HG02759 (cell line): ENCODE measurements around the gene NFATC1.

ENCODE experiments used
- ATAC-seq: cut with Tn5 transposase; IDR thresholded peaks from one replicate; pipeline ENCODE4 v1.9.1; 2021; ENCODE audit warnings: mild to moderate bottlenecking, moderate library complexity; ENCODE audit not compliant: unreplicated experiment

The NFATC1 gene

DNA sequence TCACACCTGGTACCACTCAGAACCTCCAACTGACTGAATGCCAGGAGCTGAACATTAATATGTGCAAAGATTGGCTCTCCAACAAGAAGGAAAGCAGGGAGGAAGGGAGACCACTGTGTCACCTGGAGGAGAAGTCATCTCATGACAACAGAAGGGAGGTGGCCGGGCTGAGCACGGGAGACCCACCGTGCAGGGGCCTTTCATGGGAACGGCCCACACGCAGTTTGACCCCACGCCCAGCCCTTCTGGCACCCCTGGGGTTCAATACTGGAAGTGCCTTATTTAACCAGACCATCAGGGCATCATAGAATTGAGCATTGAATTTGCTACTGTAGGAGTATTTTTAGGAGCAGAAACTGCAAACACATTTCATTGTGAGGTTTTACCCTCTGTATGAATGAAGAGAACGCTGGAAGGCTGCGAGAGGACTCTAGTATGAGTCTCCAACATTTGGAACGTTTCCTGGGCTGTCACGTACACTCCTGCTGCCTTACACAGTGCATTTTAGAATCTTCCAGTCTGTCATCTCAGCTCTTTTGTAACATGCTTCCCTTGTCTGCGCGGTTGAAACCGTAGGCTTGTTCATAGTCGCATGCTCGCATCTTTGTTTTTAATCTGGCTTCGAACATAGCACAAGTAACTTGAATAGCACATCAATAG, 132.1 kb downstream of the NFATC1 start:
- no peak for ATAC-seq

DNA sequence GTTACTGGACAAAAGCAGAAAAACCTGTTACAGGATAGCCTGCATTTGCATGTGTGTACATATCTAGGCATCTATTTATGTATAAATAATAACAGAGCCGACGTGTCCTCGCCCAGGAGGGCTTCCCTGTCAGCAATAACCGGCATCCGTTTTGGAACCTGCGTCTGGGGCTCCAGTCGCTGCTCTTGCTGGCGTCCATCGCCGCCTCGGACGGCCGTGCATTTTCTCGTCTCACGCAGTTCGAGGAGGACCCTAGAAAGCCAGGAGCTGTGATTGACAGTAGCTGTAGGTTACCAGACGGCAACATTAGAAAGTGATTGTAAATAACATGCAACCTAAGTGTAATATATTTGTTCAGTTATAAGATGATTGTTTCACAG, 132.6 kb downstream of the NFATC1 start:
- ATAC-seq, result no peak

DNA sequence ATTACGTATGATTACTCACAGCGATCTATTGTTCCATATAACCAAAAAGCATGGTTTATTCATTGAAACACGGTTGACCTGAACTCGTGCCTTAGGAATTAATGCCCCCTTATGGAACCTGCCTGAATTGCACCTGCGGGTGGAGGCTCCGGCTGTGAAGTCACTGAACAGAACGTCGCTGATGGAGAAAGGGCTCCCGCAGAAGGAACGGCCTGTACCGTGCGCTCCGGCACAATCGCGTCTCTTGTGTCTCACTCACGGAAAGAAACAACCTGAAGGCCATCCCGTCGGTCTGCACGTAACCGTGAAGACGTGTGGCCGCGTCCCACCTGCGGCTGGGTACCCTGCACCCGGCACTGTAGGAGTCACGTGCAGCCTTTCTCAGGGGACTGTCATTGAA, 133.1 kb downstream of the NFATC1 start:
- no peak for ATAC-seq

DNA sequence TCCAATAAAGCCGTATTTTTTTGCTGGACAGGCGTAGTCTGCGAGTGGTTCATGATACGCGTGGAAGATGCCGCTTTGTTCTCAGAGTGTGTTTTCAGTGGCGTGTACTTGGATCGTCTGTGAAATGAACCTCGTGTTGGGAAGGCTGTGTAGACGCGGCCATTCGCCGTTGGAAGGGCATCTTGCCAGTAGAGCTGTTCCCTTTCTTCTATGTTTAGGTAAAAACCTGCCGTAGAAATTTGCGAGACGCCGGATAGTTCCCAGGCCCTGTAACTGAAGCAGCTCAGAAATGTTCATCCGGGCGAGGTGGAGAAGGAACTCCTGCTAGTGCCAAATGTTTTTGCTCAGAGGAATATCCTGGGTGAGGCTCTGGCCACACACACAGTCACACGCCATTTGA, 133.6 kb downstream of the NFATC1 start:
- no peak for ATAC-seq

DNA sequence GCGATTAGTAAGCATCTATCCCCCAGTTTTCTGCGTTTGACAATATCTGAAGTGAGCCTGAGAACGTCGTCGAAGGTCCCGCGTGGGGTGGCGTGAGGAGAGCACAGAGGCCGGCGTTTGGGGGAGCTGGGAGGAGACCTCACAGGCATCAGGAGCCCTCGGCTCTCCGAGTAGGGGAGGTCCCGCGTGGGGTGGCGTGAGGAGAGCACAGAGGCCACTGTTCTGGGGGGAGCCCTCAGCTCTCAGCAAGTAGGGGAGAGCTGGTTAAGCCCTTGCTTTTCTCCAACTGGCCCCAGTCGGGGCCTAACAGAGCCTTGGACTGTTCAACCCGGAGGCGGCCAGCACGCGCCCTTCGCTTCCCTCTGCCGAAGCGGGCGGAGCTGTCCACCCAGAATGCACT, 134.3 kb downstream of the NFATC1 start:
- no peak for ATAC-seq

DNA sequence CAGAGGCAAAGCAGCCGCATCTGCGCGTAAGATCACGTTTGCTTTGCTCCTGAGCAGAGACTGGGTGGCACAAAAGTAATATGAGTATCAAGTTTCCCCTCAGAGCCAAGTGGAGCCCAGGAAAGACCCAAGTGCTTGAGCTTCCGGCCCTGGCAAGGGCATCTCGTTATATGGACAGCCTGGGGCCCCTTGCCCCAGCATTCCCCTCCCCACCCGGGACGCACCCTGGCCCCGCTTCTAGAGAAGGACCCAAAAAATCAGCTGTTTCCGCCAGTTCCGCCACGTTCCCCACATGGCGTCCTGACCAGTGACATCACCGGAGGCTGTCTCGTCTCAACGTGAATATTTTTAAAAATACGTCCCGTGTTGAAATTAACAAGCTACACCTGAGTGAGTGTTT, 135.1 kb downstream of the NFATC1 start:
- no peak for ATAC-seq

DNA sequence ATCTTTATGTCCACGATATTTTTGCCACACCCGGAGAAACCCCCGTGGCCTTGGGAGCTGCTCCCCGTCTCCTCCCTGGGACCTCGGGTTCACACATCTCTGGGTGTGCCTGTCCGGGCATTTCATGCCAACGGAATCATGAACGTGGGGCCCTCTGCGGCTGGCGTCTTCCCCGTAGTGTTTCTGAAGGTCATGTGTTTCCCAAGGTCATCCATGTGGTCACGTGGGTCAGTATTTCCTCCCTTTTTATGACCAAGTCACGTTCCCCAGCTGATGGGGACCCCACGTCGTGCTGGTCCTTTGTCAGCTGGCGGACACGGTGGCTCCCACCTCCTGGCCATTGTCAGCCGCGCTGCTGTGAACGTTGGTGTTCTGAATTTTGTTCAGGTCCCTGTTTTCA, 135.7 kb downstream of the NFATC1 start:
- no peak for ATAC-seq

DNA sequence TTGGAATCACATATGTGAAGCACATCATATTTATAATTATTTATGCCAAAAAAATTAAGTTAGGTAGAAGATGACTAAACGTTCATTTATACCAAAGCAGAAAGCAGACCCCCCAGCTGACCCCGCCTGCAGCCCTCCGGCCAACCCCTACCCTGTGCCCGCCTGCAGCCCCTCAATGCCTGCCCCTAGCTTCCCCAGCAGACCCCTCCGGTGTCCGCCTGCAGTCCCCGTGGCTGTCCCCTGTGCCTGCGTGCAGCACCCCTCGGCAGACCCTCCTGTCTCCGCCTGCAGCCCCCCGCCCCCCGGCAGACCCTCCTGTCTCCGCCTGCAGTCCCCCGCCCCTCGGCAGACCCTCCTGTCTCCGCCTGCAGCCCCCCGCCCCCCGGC, 136.2 kb downstream of the NFATC1 start:
- ATAC-seq, result no peak

DNA sequence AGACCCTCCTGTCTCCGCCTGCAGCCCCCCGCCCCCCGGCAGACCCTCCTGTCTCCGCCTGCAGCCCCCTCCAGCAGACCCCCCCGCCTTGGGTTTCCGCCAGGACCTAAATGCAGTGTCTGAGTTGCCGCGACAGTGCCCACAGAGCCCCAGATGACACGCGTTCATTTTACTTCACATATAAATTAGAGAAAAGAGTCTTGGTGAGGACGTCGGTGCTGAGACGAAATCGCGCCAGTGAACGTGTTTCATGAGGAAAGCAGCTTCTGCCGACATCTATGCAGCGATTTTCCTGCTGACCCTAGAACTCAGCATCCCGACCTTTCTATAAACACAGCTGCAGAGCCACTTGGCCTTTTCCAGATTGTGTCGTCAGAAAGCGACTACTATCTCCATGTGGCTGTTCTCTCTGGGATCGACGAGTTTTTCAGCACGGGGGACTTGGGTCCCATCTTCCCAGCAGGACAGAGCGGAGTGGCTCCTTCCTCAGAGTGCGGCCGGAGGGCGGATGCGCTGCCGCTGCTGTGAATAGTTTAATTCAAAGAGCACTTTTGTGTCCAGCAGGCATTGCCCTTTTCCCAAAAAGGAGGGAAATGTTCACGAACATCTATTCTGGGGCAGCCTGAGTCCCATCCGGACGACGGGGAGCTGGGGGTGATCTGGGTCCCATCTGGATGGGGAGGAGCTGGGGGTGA, 136.7 kb downstream of the NFATC1 start:
- no peak for ATAC-seq

DNA sequence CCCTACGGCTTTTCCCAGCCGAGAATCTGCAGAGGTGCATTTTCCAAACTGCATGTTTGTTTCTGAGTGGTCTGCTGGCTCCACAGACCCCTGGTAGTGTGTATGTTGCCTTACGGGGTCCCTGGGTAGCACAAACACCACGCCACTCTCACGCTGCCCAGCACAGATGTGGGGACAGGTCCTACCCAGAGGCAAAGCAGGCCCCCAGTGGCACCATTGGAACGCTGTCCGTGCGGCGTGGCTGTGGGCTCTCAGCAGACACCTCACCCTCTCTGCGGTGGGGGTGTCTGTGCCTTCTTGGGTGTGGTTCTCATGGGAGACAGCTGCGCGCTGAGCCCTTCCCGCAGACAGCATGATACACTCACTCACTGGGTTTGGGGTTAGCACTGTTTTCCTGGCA, 137.4 kb downstream of the NFATC1 start:
- ATAC-seq, result no peak

DNA sequence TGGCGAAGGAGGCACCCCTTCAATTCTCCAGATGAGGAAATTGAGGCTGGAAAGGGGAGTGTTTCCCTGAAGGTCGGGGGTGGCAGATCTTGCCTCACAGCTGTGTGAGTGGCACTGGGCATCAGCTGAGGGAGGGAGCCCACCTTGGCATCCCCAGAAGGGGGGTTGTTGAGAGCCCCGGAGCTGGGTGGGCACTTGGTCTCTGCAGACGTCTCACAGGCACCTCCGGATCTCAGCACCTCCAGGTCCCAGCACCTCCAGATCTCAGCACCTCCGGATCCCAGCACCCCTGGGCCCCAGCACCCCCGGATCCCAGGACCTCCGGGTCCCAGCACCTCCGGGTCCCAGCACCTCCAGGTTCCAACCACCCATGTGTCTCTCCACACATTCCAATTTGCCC, 137.9 kb downstream of the NFATC1 start:
- ATAC-seq, result no peak

DNA sequence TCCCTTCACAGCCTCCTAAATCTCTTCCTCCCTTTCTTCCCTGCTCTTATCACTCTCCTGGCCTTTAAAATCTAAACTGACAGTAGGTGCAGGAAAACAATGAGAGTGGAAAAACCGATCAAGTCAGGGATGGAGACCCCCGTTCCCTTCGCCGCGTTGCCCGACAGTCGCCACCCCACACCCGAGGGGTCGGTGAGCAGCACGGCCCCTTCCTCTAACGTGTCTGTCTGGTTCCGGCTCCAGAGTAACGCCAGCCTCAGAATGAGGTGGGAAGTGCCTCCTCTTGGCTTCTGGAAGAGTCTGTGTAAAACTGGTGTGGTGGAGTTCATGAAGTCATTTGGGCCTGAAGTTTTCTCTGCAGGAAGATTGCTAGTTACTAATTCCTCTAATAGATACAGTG, 138.6 kb downstream of the NFATC1 start:
- no peak for ATAC-seq

DNA sequence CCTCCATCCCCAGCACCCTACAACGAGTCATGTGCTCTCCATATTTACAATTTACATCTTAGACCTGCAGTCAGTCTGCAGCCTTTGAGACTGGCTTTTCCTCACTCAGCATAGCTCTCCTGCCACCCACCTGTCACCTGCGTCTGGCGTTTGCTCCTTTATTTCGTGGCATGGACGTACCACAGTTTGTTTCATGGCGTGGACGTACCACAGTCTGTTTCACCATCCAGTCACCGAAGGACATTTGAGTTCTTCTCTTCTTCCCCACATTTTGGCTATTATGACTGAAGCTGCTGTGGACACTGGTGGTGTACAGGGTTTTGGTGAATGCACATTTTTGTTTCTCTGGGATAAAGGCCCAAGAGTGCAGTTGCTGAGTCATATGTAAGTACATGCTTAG, 142.0 kb downstream of the NFATC1 start:
- ATAC-seq, result no peak

DNA sequence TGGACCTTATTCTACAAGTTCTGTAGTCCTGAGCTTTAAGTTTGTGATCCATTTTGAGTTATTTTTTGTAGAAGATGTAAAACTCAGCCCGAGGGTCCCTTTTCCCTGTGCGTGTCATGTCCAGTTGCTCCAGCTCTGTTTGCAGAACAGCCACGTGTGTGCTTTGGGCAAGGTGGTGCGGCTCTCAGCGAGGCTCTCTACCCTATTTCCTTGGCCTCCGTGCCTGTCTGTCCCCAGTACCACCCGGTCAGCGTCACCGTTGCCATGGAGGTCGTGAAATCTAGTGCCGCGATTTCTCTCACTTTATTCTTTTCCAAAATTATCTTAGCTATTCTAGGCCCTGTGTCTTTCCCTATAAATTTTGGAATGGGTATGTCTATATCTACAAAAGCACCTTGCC, 142.9 kb downstream of the NFATC1 start:
- no peak for ATAC-seq

DNA sequence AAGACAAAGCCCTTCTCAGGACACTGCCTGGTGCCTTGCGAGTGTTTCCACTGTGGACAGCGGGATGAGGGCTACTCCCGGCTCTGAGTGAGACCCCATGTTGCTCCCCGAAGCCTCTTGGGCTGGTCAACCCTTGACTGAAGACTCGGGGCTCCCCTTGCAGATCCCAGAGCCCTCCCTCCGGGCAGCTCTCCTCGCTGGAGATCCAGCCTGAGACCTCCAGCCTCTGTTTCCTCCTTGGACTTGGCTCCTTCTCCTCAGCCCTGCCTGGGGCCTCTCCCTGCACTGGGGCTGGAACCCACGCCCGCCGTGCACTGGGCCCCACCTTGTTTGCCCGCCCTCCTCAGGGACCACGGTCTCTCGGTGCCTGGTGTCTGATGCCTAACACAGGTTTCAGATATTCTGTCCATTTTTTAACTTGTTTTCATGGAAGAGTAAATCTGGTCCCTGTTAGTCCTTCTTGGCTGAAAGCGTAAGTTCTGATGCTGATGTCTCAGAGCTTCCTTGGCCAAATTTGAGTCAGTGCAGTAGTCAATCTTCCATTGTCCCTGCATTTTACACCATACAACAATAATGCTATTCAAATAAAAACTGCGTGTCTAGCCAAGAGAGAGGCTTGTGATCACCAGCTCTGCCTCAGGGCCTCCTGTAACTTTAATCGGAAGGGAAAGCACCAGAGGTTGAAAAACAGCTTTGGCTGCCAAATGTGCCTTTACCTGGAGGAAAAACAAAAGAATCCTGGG, 144.6 kb downstream of the NFATC1 start:
- no peak for ATAC-seq

DNA sequence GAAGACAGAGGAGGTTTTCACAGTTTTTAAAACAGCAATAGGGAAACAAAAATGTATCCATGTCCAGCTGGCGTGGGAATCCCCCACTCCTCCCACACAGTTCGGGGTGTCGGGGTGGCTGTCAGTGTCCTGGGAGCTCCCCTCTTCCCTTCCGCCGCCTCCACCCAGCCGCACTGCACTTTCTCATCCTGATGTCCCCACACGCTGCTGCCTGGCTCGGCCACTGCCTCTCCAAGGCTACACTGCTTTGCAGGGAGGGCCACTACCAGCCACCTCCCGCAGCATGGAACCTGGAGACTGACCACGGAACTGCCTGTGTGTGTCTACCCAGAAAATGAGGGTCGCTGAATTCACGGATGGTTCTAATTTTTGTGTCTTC, 145.2 kb downstream of the NFATC1 start:
- no peak for ATAC-seq

DNA sequence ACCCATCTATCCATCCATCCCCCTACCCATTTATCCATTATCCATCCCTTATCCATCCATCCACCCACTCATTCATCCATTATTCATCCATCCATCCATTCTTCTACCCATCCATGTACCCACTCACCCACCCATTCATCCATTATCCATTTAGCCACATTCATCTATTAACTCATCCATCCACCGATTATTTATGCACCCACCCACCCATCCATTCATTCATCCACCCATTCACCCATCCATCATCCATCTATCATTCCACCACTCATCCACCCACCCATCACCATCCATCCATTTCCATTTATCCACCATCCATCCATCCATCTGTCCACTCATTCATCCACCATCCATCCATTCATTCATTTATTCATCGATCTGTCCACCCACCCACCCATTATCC, 146.5 kb downstream of the NFATC1 start:
- no peak for ATAC-seq

DNA sequence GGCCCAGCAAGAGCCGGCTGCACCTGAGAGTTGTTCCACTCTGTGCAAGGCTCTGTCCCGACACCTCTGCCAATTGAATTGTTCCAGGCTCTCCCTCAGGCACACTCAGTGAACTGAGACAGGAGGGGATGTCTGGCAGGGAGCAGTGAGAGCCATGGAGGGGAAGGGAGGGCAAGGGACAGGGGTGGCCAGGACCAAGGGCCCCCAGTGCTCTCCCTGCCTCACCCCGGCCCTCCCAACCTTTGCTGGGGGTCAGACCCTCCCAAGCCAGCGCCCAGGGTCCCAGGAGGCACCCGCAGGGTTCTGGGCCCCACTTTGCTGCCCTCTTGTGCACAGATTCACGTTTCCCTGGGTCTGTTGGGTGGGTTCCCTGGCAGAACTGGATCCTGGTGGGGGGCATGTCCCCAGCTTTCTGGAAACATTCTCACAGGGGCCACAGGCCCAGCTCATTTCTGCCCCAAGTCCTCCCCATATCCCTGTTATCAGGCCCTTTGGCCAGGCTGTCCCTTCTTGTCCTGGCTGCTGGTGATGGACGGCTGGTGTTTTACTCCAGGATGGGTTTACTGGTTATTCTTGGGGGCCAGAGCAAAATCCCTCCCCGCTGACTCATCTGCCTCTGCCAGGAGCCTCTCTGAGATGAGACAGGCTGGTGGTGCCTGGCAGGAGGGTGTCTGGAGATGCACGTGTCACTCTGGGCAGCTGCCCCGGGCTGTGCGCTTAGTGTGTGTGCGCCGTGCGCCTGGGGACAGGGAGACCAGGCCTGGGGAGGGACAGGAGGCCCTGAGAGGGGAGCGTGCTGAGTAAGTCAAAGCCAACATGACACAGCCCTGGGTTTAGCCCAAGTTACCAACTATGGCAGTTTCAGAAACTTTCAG, 147.4 kb downstream of the NFATC1 start:
- ATAC-seq, result no peak

DNA sequence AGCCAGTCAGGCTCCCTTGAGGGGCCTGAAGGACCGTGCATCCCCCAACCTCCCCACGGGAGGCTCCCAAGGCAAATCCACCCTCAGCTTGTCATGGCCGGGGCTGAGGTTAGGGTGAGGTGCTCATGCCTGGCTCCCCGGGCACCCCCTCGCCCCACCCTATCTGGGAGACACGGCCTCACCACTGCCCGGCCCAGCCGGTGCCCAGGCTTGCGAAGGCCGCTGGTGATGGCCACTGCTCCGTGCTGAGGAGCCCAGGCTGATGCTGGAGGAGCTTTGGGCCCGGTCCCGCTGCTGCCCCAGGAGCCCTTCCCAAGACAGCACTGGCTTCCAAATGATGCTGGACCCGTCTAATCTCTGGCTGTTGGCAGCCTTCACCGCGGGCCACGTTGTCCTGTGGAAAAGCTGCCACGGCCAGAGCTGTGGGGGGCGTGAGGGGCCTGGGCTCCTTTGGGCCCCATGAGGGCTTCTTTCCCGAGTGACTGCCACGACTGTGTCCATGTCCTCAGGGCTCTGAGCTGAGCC, 148.2 kb downstream of the NFATC1 start:
- no peak for ATAC-seq

DNA sequence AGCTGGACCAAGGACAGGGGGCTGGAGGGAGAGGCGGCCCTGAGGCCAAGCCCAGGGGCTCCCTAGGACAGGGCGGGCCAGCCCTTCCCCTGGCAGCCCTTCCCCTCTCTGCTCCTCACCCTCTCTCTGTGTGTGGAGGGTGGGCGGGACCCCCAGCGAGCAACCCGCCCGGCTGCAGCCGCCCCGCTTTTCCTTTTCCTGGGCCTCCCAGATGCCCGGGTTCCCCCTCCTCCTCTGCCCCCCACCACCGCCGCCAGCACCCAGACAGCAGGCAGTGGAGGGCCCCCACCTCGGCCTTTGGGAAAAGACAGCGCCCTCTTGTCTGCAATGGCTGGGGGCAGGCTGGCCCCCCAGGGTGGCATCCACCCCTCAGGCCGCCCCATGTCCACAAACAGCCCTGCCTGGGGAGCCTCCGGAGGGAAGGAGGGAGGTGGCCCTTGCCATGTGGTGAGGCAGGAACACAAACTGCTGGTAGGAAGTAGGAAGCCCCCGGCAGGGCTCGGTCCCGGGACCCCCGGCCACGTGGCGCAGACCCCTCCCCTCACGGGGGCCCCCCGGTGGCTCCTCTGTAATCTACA, 148.7 kb downstream of the NFATC1 start:
- no peak for ATAC-seq

DNA sequence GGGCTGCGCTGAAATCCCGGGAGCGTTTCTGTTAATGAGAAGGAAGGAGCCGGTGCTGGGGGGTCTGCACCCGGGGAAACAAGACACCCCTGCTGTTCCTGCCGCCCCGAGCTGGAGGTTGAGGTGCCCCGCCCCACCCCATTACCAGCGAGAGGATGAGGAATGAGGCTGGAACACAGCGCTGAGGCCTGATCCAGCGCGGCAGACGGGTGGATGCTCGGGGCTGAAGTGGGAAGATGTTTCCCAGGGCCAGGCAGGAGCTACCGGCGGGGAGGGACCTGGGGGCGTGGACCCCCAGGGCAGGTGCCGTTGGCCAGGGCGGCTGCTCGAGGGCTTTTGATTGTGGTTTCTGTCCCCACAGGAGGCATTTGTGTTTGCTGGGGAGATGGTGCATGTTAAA, 149.5 kb downstream of the NFATC1 start:
- ATAC-seq, result no peak
